Tibial artery (tissue), 4 donors: Measurements from ENCODE around the gene SCAND1.

ENCODE experiments used
- DNase-seq, 2 donors: peaks; one replicate each; pipeline ENCODE4 v3.0.0-alpha.2; 2019
- H3K27ac ChIP-seq, 2 donors: fragments of 200-600 bp; sonication (generic) in 1 of 2; 1 replicate in 1 of 2; 2 replicates in 1 of 2; pipeline ENCODE4 v1.5.1; 2018 to 2019; ENCODE audit warnings: mild to moderate bottlenecking in 1 of 2
- H3K27me3 ChIP-seq, 2 donors: fragments of 200-600 bp; sonication (generic) in 1 of 2; one replicate each; pipeline versions ENCODE4 v1.5.1 to v1.6.0; 2016 to 2019
- H3K36me3 ChIP-seq, 3 donors: fragments of 200-600 bp; sonication (generic) in 2 of 3; one replicate each; pipeline ENCODE4 v1.5.1; 2016 to 2019; ENCODE audit warnings: mild to moderate bottlenecking in 2 of 3
- H3K4me1 ChIP-seq, 4 donors: fragments of 200-600 bp; sonication (generic) in 2 of 4; 1 replicate in 3 of 4; 2 replicates in 1 of 4; pipeline ENCODE4 v1.5.1; 2016 to 2019
- H3K4me3 ChIP-seq, 2 donors: fragments of 200-600 bp; sonication (generic) in 1 of 2; 1 replicate in 1 of 2; 2 replicates in 1 of 2; pipeline ENCODE4 v1.5.1; 2018 to 2019; ENCODE audit warnings: mild to moderate bottlenecking in 2 of 2
- H3K9me3 ChIP-seq, 3 donors: fragments of 200-600 bp; sonication (generic) in 1 of 3; one replicate each; pipeline ENCODE4 v1.5.1; 2016 to 2019
- CTCF ChIP-seq, 2 experiments: fragments of 200-600 bp in 1 of 2; fragments of 450-650 bp in 1 of 2; IDR thresholded peaks; one replicate each; pipeline ENCODE4 v1.5.1; 2017 to 2019; ENCODE audit warnings: antibody characterized with exemption in 2 of 2, mild to moderate bottlenecking in 1 of 2, moderate library complexity in 1 of 2
- intact Hi-C: fragments of 100-400 bp; cut with DNase I; formaldehyde crosslinking; loops from one replicate; pipeline ENCODE4 v1.15.0; 2023; ENCODE audit warnings: low total_unique reads

The SCAND1 gene

GRCh38 chr20:35934050-35934449 lies 20.3 kb downstream of the SCAND1 start:
- no peaks in the 10 kb centered on the region for H3K27me3 ChIP-seq
- H3K36me3 ChIP-seq, result peaks cover 32 to 88% (median 65%) of the 10 kb centered on the region in 3 donors
- intact Hi-C loops, result no loop called here
- TF ChIP-seq CTCF (IDR thresholded peaks at IDR 0.05), result no peak
- no peak overlapping the region for H3K27ac ChIP-seq
- DNase-seq, result no peak
- H3K4me3 ChIP-seq, result no peak overlapping the region
- no peaks in the 10 kb centered on the region for H3K4me1 ChIP-seq
- H3K9me3 ChIP-seq, result no peaks in the 10 kb centered on the region

- Histone ChIP-seq H3K4me1 (no peaks in the 10 kb centered on the region), H3K4me3 (no peak overlapping the region), H3K27ac (no peak overlapping the region), H3K36me3 (peaks cover 39 to 80% (median 67%) of the 10 kb centered on the region in 3 donors), H3K9me3 (no peaks in the 10 kb centered on the region), H3K27me3 (no peaks in the 10 kb centered on the region)
- no peak for DNase-seq
- TF ChIP-seq CTCF (IDR thresholded peaks at IDR 0.05), result no peak
- intact Hi-C loops, result no loop called here
These were observed 25.0 kb downstream of the SCAND1 start for GRCh38 chr20:35929301-35929700.

GRCh38 chr20:35920523-35920922 lies 33.8 kb downstream of the SCAND1 start:
- Histone ChIP-seq H3K4me3 (no peak overlapping the region), H3K27ac (no peak overlapping the region), H3K9me3 (no peaks in the 10 kb centered on the region), H3K36me3 (peaks cover 32 to 72% (median 48%) of the 10 kb centered on the region in 3 donors), H3K27me3 (no peaks in the 10 kb centered on the region), H3K4me1 (no peaks in the 10 kb centered on the region)
- intact Hi-C loops, result no loop called here
- no peak for DNase-seq
- TF ChIP-seq CTCF (IDR thresholded peaks at IDR 0.05), result no peak

- TF ChIP-seq CTCF (IDR thresholded peaks at IDR 0.05), result no peak
- Histone ChIP-seq H3K4me3 (no peak overlapping the region), H3K36me3 (peaks cover 55 to 90% (median 59%) of the 10 kb centered on the region in 3 donors), H3K27ac (no peak overlapping the region), H3K9me3 (no peaks in the 10 kb centered on the region), H3K4me1 (no peaks in the 10 kb centered on the region), H3K27me3 (no peaks in the 10 kb centered on the region)
- DNase-seq, result no peak
- intact Hi-C loops, result no loop called here
These were observed 36.3 kb downstream of the SCAND1 start for GRCh38 chr20:35918021-35918420.

- no peak for TF ChIP-seq CTCF (IDR thresholded peaks at IDR 0.05)
- intact Hi-C loops, result no loop called here
- no peaks in the 10 kb centered on the region for H3K27me3 ChIP-seq
- no peak overlapping the region for H3K4me3 ChIP-seq
- no peak overlapping the region for H3K27ac ChIP-seq
- no peaks in the 10 kb centered on the region for H3K9me3 ChIP-seq
- H3K36me3 ChIP-seq, result peaks cover 58 to 96% (median 61%) of the 10 kb centered on the region in 3 donors
- DNase-seq, result no peak
- H3K4me1 ChIP-seq, result no peaks in the 10 kb centered on the region
These were observed 37.2 kb downstream of the SCAND1 start for GRCh38 chr20:35917077-35917476.

GRCh38 chr20:35912881-35913280 lies 41.4 kb downstream of the SCAND1 start:
- DNase-seq, result no peak
- Histone ChIP-seq H3K4me1 (no peaks in the 10 kb centered on the region), H3K4me3 (no peak overlapping the region), H3K27ac (no peak overlapping the region), H3K9me3 (no peaks in the 10 kb centered on the region), H3K27me3 (no peaks in the 10 kb centered on the region), H3K36me3 (peaks cover 45 to 72% (median 54%) of the 10 kb centered on the region in 3 donors)
- no peak for TF ChIP-seq CTCF (IDR thresholded peaks at IDR 0.05)
- intact Hi-C loops, result no loop called here
